ENCODE data around the gene NCOA3. TPM values are rescaled to one million over a fixed set of nuclear protein-coding genes. Genes with fewer than 3 reads are reported as not detected.

NCOA3 gene
- total RNA-seq, 2 experiments from 2014 or later, result 59.9 to 65.4 TPM

GRCh38 chr20:47705497-47705856, 203.8 kb downstream of the NCOA3 start:
- Mint-ChIP-seq H3K4me1 (ENCODE audit: low read depth) (no peaks in the 10 kb centered on the region), H3K9me3 (no peaks in the 10 kb centered on the region), H3K27ac (no peak overlapping the region), H3K36me3 (ENCODE audit: low read depth) (no peaks in the 10 kb centered on the region), H3K4me3 (no peak overlapping the region), H3K27me3 (peaks cover 9% of the 10 kb centered on the region)
- H3K27me3 ChIP-seq (ENCODE audit: control insufficient read depth in 1 of 2, insufficient read depth in 2 of 2, low read length in 2 of 2), result peaks cover 0 to 3% of the 10 kb centered on the region in 2 experiments
- intact Hi-C loops (cut with DNase I, micrococcal nuclease), result no loop called here
- no peak for ATAC-seq (ENCODE audit: poor library complexity)
- H3K4me3 ChIP-seq (ENCODE audit: low read length), result no peak overlapping the region
- POLR2A ChIA-PET, result no interaction called here
- H3K27ac ChIP-seq (ENCODE audit: low read depth in 1 of 2, low read length in 2 of 2), result no peak overlapping the region
- H3K4me1 ChIP-seq (ENCODE audit: insufficient read depth, low read length), result no peaks in the 10 kb centered on the region
- DNase-seq, result no peak
- H3K36me3 ChIP-seq (ENCODE audit: insufficient read depth, low read length), result no peaks in the 10 kb centered on the region
- TF ChIP-seq, protein P1, sequence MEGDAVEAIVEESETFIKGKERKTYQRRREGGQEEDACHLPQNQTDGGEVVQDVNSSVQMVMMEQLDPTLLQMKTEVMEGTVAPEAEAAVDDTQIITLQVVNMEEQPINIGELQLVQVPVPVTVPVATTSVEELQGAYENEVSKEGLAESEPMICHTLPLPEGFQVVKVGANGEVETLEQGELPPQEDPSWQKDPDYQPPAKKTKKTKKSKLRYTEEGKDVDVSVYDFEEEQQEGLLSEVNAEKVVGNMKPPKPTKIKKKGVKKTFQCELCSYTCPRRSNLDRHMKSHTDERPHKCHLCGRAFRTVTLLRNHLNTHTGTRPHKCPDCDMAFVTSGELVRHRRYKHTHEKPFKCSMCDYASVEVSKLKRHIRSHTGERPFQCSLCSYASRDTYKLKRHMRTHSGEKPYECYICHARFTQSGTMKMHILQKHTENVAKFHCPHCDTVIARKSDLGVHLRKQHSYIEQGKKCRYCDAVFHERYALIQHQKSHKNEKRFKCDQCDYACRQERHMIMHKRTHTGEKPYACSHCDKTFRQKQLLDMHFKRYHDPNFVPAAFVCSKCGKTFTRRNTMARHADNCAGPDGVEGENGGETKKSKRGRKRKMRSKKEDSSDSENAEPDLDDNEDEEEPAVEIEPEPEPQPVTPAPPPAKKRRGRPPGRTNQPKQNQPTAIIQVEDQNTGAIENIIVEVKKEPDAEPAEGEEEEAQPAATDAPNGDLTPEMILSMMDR (IDR thresholded peaks at IDR 0.05), result no peak
- H3K9me3 ChIP-seq (ENCODE audit: control insufficient read depth in 1 of 2, insufficient read depth in 1 of 2, low read length in 2 of 2), result no peaks in the 10 kb centered on the region
- CTCF ChIA-PET, result no interaction called here

DNA sequence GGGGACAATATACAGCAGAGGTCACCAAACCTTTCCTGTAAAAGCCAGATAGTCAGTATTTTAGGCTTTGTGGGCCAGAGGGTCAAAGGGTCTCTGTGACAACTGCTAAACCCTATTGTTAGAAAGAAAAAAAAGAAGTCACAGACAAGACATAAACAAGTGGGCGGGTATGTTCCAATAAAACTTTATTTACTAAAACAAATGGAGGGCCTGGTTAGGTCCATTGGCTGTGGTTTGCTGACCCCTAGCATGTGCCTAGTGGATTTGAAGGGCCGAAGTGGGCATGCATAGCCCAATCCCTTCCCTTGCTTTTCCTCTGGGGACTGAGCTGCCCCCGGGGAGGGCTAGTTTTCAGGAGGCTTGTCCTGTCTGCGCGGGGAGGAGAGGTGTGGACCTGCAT, 204.7 kb downstream of the NCOA3 start:
- intact Hi-C loops (cut with DNase I, micrococcal nuclease), result no loop called here
- Mint-ChIP-seq H3K27ac (no peak overlapping the region), H3K4me1 (ENCODE audit: low read depth) (no peaks in the 10 kb centered on the region), H3K36me3 (ENCODE audit: low read depth) (no peaks in the 10 kb centered on the region), H3K9me3 (no peaks in the 10 kb centered on the region), H3K27me3 (peaks cover 10% of the 10 kb centered on the region), H3K4me3 (no peak overlapping the region)
- DNase-seq, result no peak
- Histone ChIP-seq H3K36me3 (ENCODE audit: insufficient read depth, low read length) (no peaks in the 10 kb centered on the region), H3K27ac (ENCODE audit: low read depth in 1 of 2, low read length in 2 of 2) (no peak overlapping the region), H3K4me1 (ENCODE audit: insufficient read depth, low read length) (no peaks in the 10 kb centered on the region), H3K27me3 (ENCODE audit: control insufficient read depth in 1 of 2, insufficient read depth in 2 of 2, low read length in 2 of 2) (peaks cover 0 to 3% of the 10 kb centered on the region in 2 experiments), H3K9me3 (ENCODE audit: control insufficient read depth in 1 of 2, insufficient read depth in 1 of 2, low read length in 2 of 2) (no peaks in the 10 kb centered on the region), H3K4me3 (ENCODE audit: low read length) (no peak overlapping the region)
- TF ChIP-seq, protein P1 (IDR thresholded peaks at IDR 0.05), result no peak
- CTCF ChIA-PET, result no interaction called here
- ATAC-seq (ENCODE audit: poor library complexity), result no peak
- POLR2A ChIA-PET, result no interaction called here

Other genes with a start within 250 kb of the NCOA3 start
- 10 to 100 TPM; 33.0 to 34.3 TPM for gene ZMYND8, start 145.2 kb upstream of the NCOA3 start, total RNA-seq

Data from CD4-positive, alpha-beta T cell (primary cell).